ENCODE data around the gene TBC1D3I. TPM values are rescaled to one million over a fixed set of nuclear protein-coding genes. Genes with fewer than 3 reads are reported as not detected.
"Not testable (repeated sequence)": the region's sequence is repeated elsewhere in the genome, so short reads cannot be mapped to it uniquely, and the experiment has no call there.

Gene TBC1D3I
- total and polyA plus RNA-seq, 2 donors (not counting 1 experiment from before 2014, with no cell fraction given): under 0.01 to 0.03 TPM

GRCh38 chr17:36212272-36212605 lies 52.1 kb downstream of the TBC1D3I start:
- no peaks in the 10 kb centered on the region for H4K20me1 ChIP-seq (ENCODE audit: control insufficient read depth, extremely low read depth, insufficient read depth, low read length)
- no peaks in the 10 kb centered on the region for H3K79me2 ChIP-seq (ENCODE audit: control insufficient read depth, insufficient read depth, low read length)
- no peaks in the 10 kb centered on the region for H3K27me3 ChIP-seq (ENCODE audit: control insufficient read depth, insufficient read depth, low read length)
- H3K4me2 ChIP-seq (ENCODE audit: extremely low read depth, insufficient read depth, low read length): no peak overlapping the region
- no peak overlapping the region for H3K4me3 ChIP-seq (replicated peaks in 1 of 4; ENCODE audit: control extremely low read depth in 1 of 4, insufficient read depth in 1 of 4, low read depth in 3 of 4, low read length in 4 of 4)
- H3K9me3 ChIP-seq (ENCODE audit: control insufficient read depth, insufficient read depth, low read depth, low read length): no peaks in the 10 kb centered on the region
- DNase-seq (ENCODE audit: low read depth in 2 of 2): no peak
- no peak overlapping the region for H2AFZ ChIP-seq (ENCODE audit: low read length)
- no peaks in the 10 kb centered on the region for H3K4me1 ChIP-seq (ENCODE audit: control insufficient read depth, extremely low read depth, insufficient read depth, low read length)
- H3K27ac ChIP-seq (ENCODE audit: insufficient read depth, low read length): no peak overlapping the region
- no peaks in the 10 kb centered on the region for H3K36me3 ChIP-seq (ENCODE audit: control insufficient read depth, insufficient read depth, low read length)
- TF ChIP-seq, protein P1, sequence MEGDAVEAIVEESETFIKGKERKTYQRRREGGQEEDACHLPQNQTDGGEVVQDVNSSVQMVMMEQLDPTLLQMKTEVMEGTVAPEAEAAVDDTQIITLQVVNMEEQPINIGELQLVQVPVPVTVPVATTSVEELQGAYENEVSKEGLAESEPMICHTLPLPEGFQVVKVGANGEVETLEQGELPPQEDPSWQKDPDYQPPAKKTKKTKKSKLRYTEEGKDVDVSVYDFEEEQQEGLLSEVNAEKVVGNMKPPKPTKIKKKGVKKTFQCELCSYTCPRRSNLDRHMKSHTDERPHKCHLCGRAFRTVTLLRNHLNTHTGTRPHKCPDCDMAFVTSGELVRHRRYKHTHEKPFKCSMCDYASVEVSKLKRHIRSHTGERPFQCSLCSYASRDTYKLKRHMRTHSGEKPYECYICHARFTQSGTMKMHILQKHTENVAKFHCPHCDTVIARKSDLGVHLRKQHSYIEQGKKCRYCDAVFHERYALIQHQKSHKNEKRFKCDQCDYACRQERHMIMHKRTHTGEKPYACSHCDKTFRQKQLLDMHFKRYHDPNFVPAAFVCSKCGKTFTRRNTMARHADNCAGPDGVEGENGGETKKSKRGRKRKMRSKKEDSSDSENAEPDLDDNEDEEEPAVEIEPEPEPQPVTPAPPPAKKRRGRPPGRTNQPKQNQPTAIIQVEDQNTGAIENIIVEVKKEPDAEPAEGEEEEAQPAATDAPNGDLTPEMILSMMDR (conservative IDR thresholded peaks at IDR 0.05 in 1 of 2, IDR thresholded peaks at IDR 0.05 in 1 of 2; ENCODE audit: low read depth in 1 of 2, low read length in 2 of 2): no peak
- no peak for TF ChIP-seq EZH2 (IDR thresholded peaks at IDR 0.05; ENCODE audit: low read length, missing control alignments)
- no peak overlapping the region for H3K9ac ChIP-seq (ENCODE audit: insufficient read depth, low read length)

GRCh38 chr17:36211484-36212271 lies 52.7 kb downstream of the TBC1D3I start:
- H3K4me3 ChIP-seq (replicated peaks in 1 of 4; ENCODE audit: control extremely low read depth in 1 of 4, insufficient read depth in 1 of 4, low read depth in 3 of 4, low read length in 4 of 4); H3K79me2 ChIP-seq (ENCODE audit: control insufficient read depth, insufficient read depth, low read length); H3K36me3 ChIP-seq (ENCODE audit: control insufficient read depth, insufficient read depth, low read length); H2AFZ ChIP-seq (ENCODE audit: low read length); H3K9ac ChIP-seq (ENCODE audit: insufficient read depth, low read length); DNase-seq (ENCODE audit: low read depth in 2 of 2); H3K27me3 ChIP-seq (ENCODE audit: control insufficient read depth, insufficient read depth, low read length); H3K27ac ChIP-seq (ENCODE audit: insufficient read depth, low read length); H3K4me2 ChIP-seq (ENCODE audit: extremely low read depth, insufficient read depth, low read length); H3K4me1 ChIP-seq (ENCODE audit: control insufficient read depth, extremely low read depth, insufficient read depth, low read length); H4K20me1 ChIP-seq (ENCODE audit: control insufficient read depth, extremely low read depth, insufficient read depth, low read length); H3K9me3 ChIP-seq (ENCODE audit: control insufficient read depth, insufficient read depth, low read depth, low read length): not testable (repeated sequence)

GRCh38 chr17:36210439-36211211 lies 53.7 kb downstream of the TBC1D3I start, which contains the start of gene CCL4L2:
Gene CCL4L2 (plus strand): TSS chr17:36211063.
- not testable (repeated sequence) for H3K4me2 ChIP-seq (ENCODE audit: extremely low read depth, insufficient read depth, low read length); H3K79me2 ChIP-seq (ENCODE audit: control insufficient read depth, insufficient read depth, low read length); DNase-seq (ENCODE audit: low read depth in 2 of 2); H3K4me1 ChIP-seq (ENCODE audit: control insufficient read depth, extremely low read depth, insufficient read depth, low read length); H3K4me3 ChIP-seq (replicated peaks in 1 of 4; ENCODE audit: control extremely low read depth in 1 of 4, insufficient read depth in 1 of 4, low read depth in 3 of 4, low read length in 4 of 4); H3K27ac ChIP-seq (ENCODE audit: insufficient read depth, low read length); H3K9me3 ChIP-seq (ENCODE audit: control insufficient read depth, insufficient read depth, low read depth, low read length); H3K9ac ChIP-seq (ENCODE audit: insufficient read depth, low read length); H3K36me3 ChIP-seq (ENCODE audit: control insufficient read depth, insufficient read depth, low read length); H3K27me3 ChIP-seq (ENCODE audit: control insufficient read depth, insufficient read depth, low read length); H2AFZ ChIP-seq (ENCODE audit: low read length); H4K20me1 ChIP-seq (ENCODE audit: control insufficient read depth, extremely low read depth, insufficient read depth, low read length)

DNA sequence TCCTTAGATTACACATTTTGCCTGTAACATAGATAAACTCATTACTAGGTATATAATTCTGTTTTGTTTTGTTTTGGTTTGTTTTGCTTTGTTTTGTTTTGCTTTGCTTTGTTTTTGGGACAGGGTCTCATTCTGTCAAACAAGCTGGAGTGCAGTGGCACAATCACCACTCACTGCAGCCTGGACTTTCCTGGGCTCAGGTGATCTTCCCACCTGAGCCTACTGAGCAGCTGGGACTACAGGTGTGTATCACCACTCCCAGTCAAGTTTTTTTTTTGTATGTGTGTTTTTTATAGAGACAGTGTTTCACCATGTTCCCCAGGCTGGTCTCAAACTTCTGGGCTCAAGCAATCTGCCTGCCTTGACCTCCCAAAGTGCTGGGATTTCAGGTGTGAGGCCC lies 54.8 kb downstream of the TBC1D3I start:
- no peak overlapping the region for H3K27ac ChIP-seq (ENCODE audit: insufficient read depth, low read length)
- no peaks in the 10 kb centered on the region for H3K4me1 ChIP-seq (ENCODE audit: control insufficient read depth, extremely low read depth, insufficient read depth, low read length)

GRCh38 chr17:36207383-36207782 lies 57.0 kb downstream of the TBC1D3I start:
- not testable (repeated sequence) for H3K27ac ChIP-seq (ENCODE audit: insufficient read depth, low read length); H3K4me3 ChIP-seq (replicated peaks in 1 of 4; ENCODE audit: control extremely low read depth in 1 of 4, insufficient read depth in 1 of 4, low read depth in 3 of 4, low read length in 4 of 4); H3K4me1 ChIP-seq (ENCODE audit: control insufficient read depth, extremely low read depth, insufficient read depth, low read length); H3K79me2 ChIP-seq (ENCODE audit: control insufficient read depth, insufficient read depth, low read length); H3K27me3 ChIP-seq (ENCODE audit: control insufficient read depth, insufficient read depth, low read length); H2AFZ ChIP-seq (ENCODE audit: low read length); H3K4me2 ChIP-seq (ENCODE audit: extremely low read depth, insufficient read depth, low read length); H4K20me1 ChIP-seq (ENCODE audit: control insufficient read depth, extremely low read depth, insufficient read depth, low read length); DNase-seq (ENCODE audit: low read depth in 2 of 2); H3K9me3 ChIP-seq (ENCODE audit: control insufficient read depth, insufficient read depth, low read depth, low read length); H3K9ac ChIP-seq (ENCODE audit: insufficient read depth, low read length); H3K36me3 ChIP-seq (ENCODE audit: control insufficient read depth, insufficient read depth, low read length)

More for the DNA sequence above, 54.8 kb downstream of the TBC1D3I start:
- Histone ChIP-seq H2AFZ (ENCODE audit: low read length) (no peak overlapping the region), H3K27me3 (ENCODE audit: control insufficient read depth, insufficient read depth, low read length) (no peaks in the 10 kb centered on the region), H3K9ac (ENCODE audit: insufficient read depth, low read length) (no peak overlapping the region), H3K4me3 (replicated peaks in 1 of 4; ENCODE audit: control extremely low read depth in 1 of 4, insufficient read depth in 1 of 4, low read depth in 3 of 4, low read length in 4 of 4) (no peak overlapping the region), H4K20me1 (ENCODE audit: control insufficient read depth, extremely low read depth, insufficient read depth, low read length) (no peaks in the 10 kb centered on the region), H3K36me3 (ENCODE audit: control insufficient read depth, insufficient read depth, low read length) (no peaks in the 10 kb centered on the region), H3K9me3 (ENCODE audit: control insufficient read depth, insufficient read depth, low read depth, low read length) (no peaks in the 10 kb centered on the region), H3K79me2 (ENCODE audit: control insufficient read depth, insufficient read depth, low read length) (no peaks in the 10 kb centered on the region), H3K4me2 (ENCODE audit: extremely low read depth, insufficient read depth, low read length) (no peak overlapping the region)
- no peak for DNase-seq (ENCODE audit: low read depth in 2 of 2)
- TF ChIP-seq, protein P1 (conservative IDR thresholded peaks at IDR 0.05 in 1 of 2, IDR thresholded peaks at IDR 0.05 in 1 of 2; ENCODE audit: low read depth in 1 of 2, low read length in 2 of 2): no peak

Data from fibroblast of lung (primary cell).